Testis (tissue), 3 donors: ENCODE measurements around the gene MSN. TPM values are rescaled to one million over a fixed set of nuclear protein-coding genes. Genes with fewer than 3 reads are reported as not detected.

Experiments
- DNase-seq: peaks from one replicate; pipeline ENCODE4 v3.0.0-alpha.2; 2019
- H3K27ac ChIP-seq, 2 donors: fragments of 200-600 bp; sonication (generic); one replicate each; pipeline ENCODE4 v1.5.1; 2019
- H3K27me3 ChIP-seq: fragments of 200-600 bp; sonication (generic); one replicate; pipeline ENCODE4 v1.5.1; 2019
- H3K36me3 ChIP-seq: fragments of 200-600 bp; sonication (generic); one replicate; pipeline ENCODE4 v1.5.1; 2017; ENCODE audit warnings: low read depth; ENCODE audit errors: missing control alignments
- H3K4me1 ChIP-seq: fragments of 200-600 bp; sonication (generic); one replicate; pipeline ENCODE4 v1.5.1; 2019
- H3K4me3 ChIP-seq, 2 donors: fragments of 200-600 bp; sonication (generic); one replicate each; pipeline ENCODE4 v1.5.1; 2017 to 2019
- H3K9me3 ChIP-seq: fragments of 200-600 bp; sonication (generic); one replicate; pipeline ENCODE4 v1.5.1; 2017
- CTCF ChIP-seq, 3 experiments: fragments of 450-650 bp in 2 of 3; fragments of 200-600 bp in 1 of 3; sonication (generic) in 1 of 3; IDR thresholded peaks; one replicate each; pipeline ENCODE4 v1.5.1; 2016 to 2019; ENCODE audit warnings: antibody characterized with exemption in 3 of 3, mild to moderate bottlenecking in 2 of 3, moderate library complexity in 1 of 3
- POLR2A ChIP-seq: fragments of 450-650 bp; IDR thresholded peaks from one replicate; pipeline ENCODE4 v1.6.1; 2017; ENCODE audit warnings: antibody characterized with exemption, mild to moderate bottlenecking, moderate library complexity
- WGBS, 2 donors: methylation state at CpG; one replicate each; pipeline ENCODE4 v1.1.5; 2018; 5-methylcytosine and 5-hydroxymethylcytosine counted together
- intact Hi-C: fragments of 100-400 bp; cut with DNase I; formaldehyde crosslinking; loops from one replicate; pipeline ENCODE4 v1.15.1; 2023; ENCODE audit warnings: low total_unique reads
- polyA plus RNA-seq: library from polyadenylated mRNA; stranded (reverse); fragments of 350-450 nt; fragmentation: Illumina TruSeq; extraction: RNeasy Lipid Tissue Mini Kit (QIAGEN cat#74804); gene quantifications from one replicate; pipeline ENCODE4 v1.2.3, GENCODE V29; 2014; ENCODE audit warnings: low read depth, low replicate concordance; ENCODE audit not compliant: insufficient read depth
- total RNA-seq, 2 donors: library from RNA; depleted of rRNA; stranded (reverse); fragments of >200 nt; gene quantifications; one replicate each; pipeline ENCODE4 v1.2.3, GENCODE V29; 2016

MSN gene
- total and polyA plus RNA-seq, 3 donors from 2014 or later = 30.1 to 82.7 (median 53.1) TPM

DNA sequence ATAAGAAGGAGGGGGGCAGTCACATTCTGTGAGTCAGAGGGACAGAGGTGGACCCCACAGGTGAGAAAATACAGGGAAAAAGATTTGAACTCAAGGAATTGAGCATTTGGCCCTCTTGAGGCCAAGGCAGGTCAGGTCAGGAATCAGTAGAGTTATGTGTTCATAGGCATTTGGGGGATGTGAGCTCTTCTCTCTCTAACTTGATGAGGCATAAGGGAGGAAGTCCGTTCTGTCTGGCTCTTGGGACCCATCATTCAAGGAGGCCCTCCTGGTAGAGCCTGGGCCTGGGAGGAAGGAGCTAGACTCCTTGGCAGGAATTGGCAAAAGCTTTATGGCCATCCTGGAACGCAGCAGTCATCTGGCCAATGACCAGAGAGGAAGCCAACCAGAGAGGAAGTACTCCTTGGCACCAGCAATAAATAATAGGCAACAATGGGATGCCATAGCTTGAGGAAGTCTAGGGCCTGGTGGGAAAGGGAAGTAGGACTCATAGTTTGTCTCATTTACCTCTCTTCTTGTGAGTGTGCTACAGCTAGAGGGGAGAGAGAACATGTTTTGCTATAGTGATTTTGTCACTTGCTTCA, 53.0 kb downstream of the MSN start:
- intact Hi-C loops = no loop called here
- Histone ChIP-seq H3K4me1 (no peaks in the 10 kb centered on the region), H3K4me3 (no peak overlapping the region), H3K9me3 (no peaks in the 10 kb centered on the region), H3K27ac (no peak overlapping the region), H3K36me3 (no peaks in the 10 kb centered on the region), H3K27me3 (no peaks in the 10 kb centered on the region)
- WGBS, 2 donors = 58% methylated on average over 2 of the region's 2 CpGs; no CpG with 5 or more reads in 1 of the 2 donors
- no peak for TF ChIP-seq POLR2A
- TF ChIP-seq CTCF (IDR thresholded peaks at IDR 0.05) = no peak
- no peak for DNase-seq

GRCh38 chrX:65723706-65724105, 56.3 kb downstream of the MSN start:
- no peaks in the 10 kb centered on the region for H3K27me3 ChIP-seq
- no peaks in the 10 kb centered on the region for H3K36me3 ChIP-seq
- TF ChIP-seq CTCF (IDR thresholded peaks at IDR 0.05) (no peak), POLR2A (no peak)
- 22 to 69% methylated on average over 2 of the region's 2 CpGs for WGBS, 2 donors
- H3K4me3 ChIP-seq = no peak overlapping the region
- H3K9me3 ChIP-seq = no peaks in the 10 kb centered on the region
- intact Hi-C loops = no loop called here
- DNase-seq = no peak
- no peak overlapping the region for H3K27ac ChIP-seq
- no peaks in the 10 kb centered on the region for H3K4me1 ChIP-seq

DNA sequence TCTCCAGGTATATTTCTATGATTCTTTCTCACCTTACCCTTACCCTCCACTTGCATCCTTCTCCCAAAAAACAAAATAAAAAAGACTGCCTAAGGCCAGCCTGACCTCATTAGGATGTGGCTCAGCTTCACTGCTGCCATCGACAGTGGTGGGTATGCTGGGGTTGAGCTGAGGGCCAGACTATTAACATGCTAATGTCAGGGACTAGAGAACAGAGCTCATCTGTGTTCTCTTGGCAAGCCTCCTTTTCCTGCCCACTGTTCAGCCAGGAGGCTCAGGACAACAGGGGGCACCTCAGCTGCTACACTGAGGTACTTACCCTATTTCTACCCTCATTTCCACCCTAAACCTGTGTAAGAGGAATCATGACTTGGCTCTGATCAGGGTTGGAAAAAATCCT, 59.3 kb downstream of the MSN start:
- no peaks in the 10 kb centered on the region for H3K4me1 ChIP-seq
- no peak overlapping the region for H3K4me3 ChIP-seq
- WGBS, 2 donors = 50 to 79% methylated on average over 1 of the region's 1 CpG
- H3K27me3 ChIP-seq = no peaks in the 10 kb centered on the region
- TF ChIP-seq CTCF (IDR thresholded peaks at IDR 0.05) (no peak), POLR2A (no peak)
- DNase-seq = no peak
- intact Hi-C loops = no loop called here
- no peaks in the 10 kb centered on the region for H3K9me3 ChIP-seq
- H3K27ac ChIP-seq = no peak overlapping the region
- H3K36me3 ChIP-seq = no peaks in the 10 kb centered on the region

GRCh38 chrX:65731684-65732289, 64.3 kb downstream of the MSN start:
- Histone ChIP-seq H3K4me1 (no peaks in the 10 kb centered on the region), H3K4me3 (no peak overlapping the region), H3K27me3 (no peaks in the 10 kb centered on the region), H3K27ac (no peak overlapping the region), H3K36me3 (no peaks in the 10 kb centered on the region), H3K9me3 (no peaks in the 10 kb centered on the region)
- no peak for DNase-seq
- intact Hi-C loops = no loop called here
- TF ChIP-seq CTCF (IDR thresholded peaks at IDR 0.05) = no peak
- no peak for TF ChIP-seq POLR2A
- WGBS, 2 donors = 91 to 100% methylated on average over 1 of the region's 1 CpG

- H3K9me3 ChIP-seq = no peaks in the 10 kb centered on the region
- no peak for DNase-seq
- no peaks in the 10 kb centered on the region for H3K4me1 ChIP-seq
- intact Hi-C loops = no loop called here
- H3K27me3 ChIP-seq = no peaks in the 10 kb centered on the region
- H3K36me3 ChIP-seq = no peaks in the 10 kb centered on the region
- TF ChIP-seq CTCF (IDR thresholded peaks at IDR 0.05) = no peak
- TF ChIP-seq POLR2A = no peak
- H3K4me3 ChIP-seq = no peak overlapping the region
- H3K27ac ChIP-seq = no peak overlapping the region
These were observed 73.5 kb downstream of the MSN start for GRCh38 chrX:65740909-65741308.
